B cell (primary cell): ENCODE data around the gene MED31. TPM values are rescaled to one million over a fixed set of nuclear protein-coding genes. Genes with fewer than 3 reads are reported as not detected.

Experiments used
- ATAC-seq: fragments of 200-7000 bp; cut with Tn5 transposase; one replicate; pipeline ENCODE4 v1.10.0; 2021; ENCODE audit warnings: low read depth, mild to moderate bottlenecking, moderate number of reproducible peaks, moderate library complexity
- CTCF ChIA-PET: fragments of 350-600 bp; sonication (Branson Sonifier 250); formaldehyde crosslinking; loops from one replicate; lab custom pipeline; 2021; ENCODE audit warnings: antibody characterized with exemption, inconsistent platforms; lab: Charles Lee
- POLR2A ChIA-PET: fragments of 350-600 bp; sonication (Branson Sonifier 250); formaldehyde crosslinking; loops from one replicate; lab custom pipeline; 2021; ENCODE audit warnings: antibody characterized with exemption; lab: Charles Lee
- DNase-seq: peaks from one replicate; pipeline ENCODE4 v3.0.0; 2013
- H2AFZ ChIP-seq: 2 replicates; pipeline ENCODE4 v1.6.1; 2012; ENCODE audit warnings: mild to moderate bottlenecking, low read depth, low read length; ENCODE audit not compliant: insufficient read depth, poor library complexity, severe bottlenecking
- H3K27ac ChIP-seq, 2 donors: 1 replicate in 1 of 2; 2 replicates in 1 of 2; pipeline ENCODE4 v1.5.1; 2012 to 2013; ENCODE audit warnings: low read length in 2 of 2, mild to moderate bottlenecking in 2 of 2, moderate library complexity in 1 of 2
- H3K27me3 ChIP-seq, 4 experiments: fragments of 200-600 bp in 1 of 4; sonication (generic) in 1 of 4; replicated peaks in 1 of 4; 1 replicate in 2 of 4; 2 replicates in 2 of 4; pipeline versions ENCODE4 v1.6.1 to v1.7.0; 2013 to 2016; ENCODE audit warnings: low read length in 3 of 4, mild to moderate bottlenecking in 2 of 4, mixed read lengths in 1 of 4, moderate library complexity in 1 of 4; ENCODE audit not compliant: insufficient read depth in 4 of 4, control insufficient read depth in 3 of 4; ENCODE audit errors: control extremely low read depth in 1 of 4
- H3K36me3 ChIP-seq, 2 experiments: replicated peaks in 1 of 2; 1 replicate in 1 of 2; 2 replicates in 1 of 2; pipeline versions ENCODE4 v1.6.1 to v1.7.1; 2013; ENCODE audit warnings: low read length in 1 of 2; ENCODE audit not compliant: insufficient read depth in 2 of 2, control insufficient read depth in 1 of 2; ENCODE audit errors: control extremely low read depth in 1 of 2, extremely low read depth in 1 of 2
- H3K4me1 ChIP-seq, 2 donors: fragments of 200-600 bp in 1 of 2; sonication (generic) in 1 of 2; 1 replicate in 1 of 2; 2 replicates in 1 of 2; pipeline versions ENCODE4 v1.5.1 to v1.6.1; 2013 to 2017; ENCODE audit warnings: low read length in 2 of 2; ENCODE audit not compliant: control insufficient read depth in 2 of 2, insufficient read depth in 2 of 2
- H3K4me2 ChIP-seq: replicated peaks from 2 replicates; pipeline ENCODE3; 2012; ENCODE audit warnings: mild to moderate bottlenecking, low read depth, low read length; ENCODE audit not compliant: poor library complexity, severe bottlenecking
- H3K4me3 ChIP-seq, 5 experiments: fragments of 200-600 bp in 1 of 5; sonication (generic) in 1 of 5; 1 replicate in 3 of 5; 2 replicates in 2 of 5; pipeline versions ENCODE4 v1.5.1 to v1.7.0; 2011 to 2016; ENCODE audit warnings: low read length in 4 of 5, mild to moderate bottlenecking in 4 of 5, low read depth in 2 of 5, control low read depth in 1 of 5, moderate library complexity in 1 of 5; ENCODE audit not compliant: insufficient read depth in 1 of 5; ENCODE audit errors: control extremely low read depth in 1 of 5, extremely low read depth in 1 of 5
- H3K79me2 ChIP-seq: fragments of 200-600 bp; sonication (generic); one replicate; pipeline ENCODE4 v1.6.0; 2016; ENCODE audit warnings: low read length; ENCODE audit not compliant: control insufficient read depth, insufficient read depth
- H3K9ac ChIP-seq: fragments of 200-600 bp; sonication (generic); 2 replicates; pipeline ENCODE4 v1.6.1; 2017; ENCODE audit warnings: mild to moderate bottlenecking, low read length, moderate library complexity
- H3K9me3 ChIP-seq, 3 donors: one replicate each; pipeline versions ENCODE4 v1.6.1 to v1.7.1; 2013; ENCODE audit warnings: low read length in 2 of 3; ENCODE audit not compliant: control insufficient read depth in 2 of 3, insufficient read depth in 1 of 3; ENCODE audit errors: control extremely low read depth in 1 of 3
- H4K20me1 ChIP-seq: 2 replicates; pipeline ENCODE4 v1.6.0; 2012; ENCODE audit warnings: mild to moderate bottlenecking, low read length; ENCODE audit not compliant: insufficient read depth, control insufficient read depth, poor library complexity, severe bottlenecking
- H3K27ac Mint-ChIP-seq: one replicate; pipeline ENCODE4 v1.8.0; 2021; ENCODE audit warnings: mixed read lengths
- H3K27me3 Mint-ChIP-seq: one replicate; pipeline ENCODE4 v1.8.0; 2021; ENCODE audit warnings: mixed read lengths
- H3K4me1 Mint-ChIP-seq: one replicate; pipeline ENCODE4 v1.8.0; 2021; ENCODE audit warnings: mixed read lengths
- H3K4me3 Mint-ChIP-seq: one replicate; pipeline ENCODE4 v1.8.0; 2021; ENCODE audit warnings: mixed read lengths
- H3K9me3 Mint-ChIP-seq: one replicate; pipeline ENCODE4 v1.8.0; 2022; ENCODE audit warnings: mixed read lengths; ENCODE audit not compliant: insufficient read depth
- EZH2 ChIP-seq: IDR thresholded peaks from 2 replicates; pipeline ENCODE4 v1.6.1; 2012; ENCODE audit warnings: borderline replicate concordance, low read depth, mild to moderate bottlenecking, moderate library complexity, low read length; ENCODE audit not compliant: insufficient read depth, poor library complexity, severe bottlenecking
- WGBS: methylation state at CpG from one replicate; pipeline ENCODE4 v1.1.5; 2013; ENCODE audit warnings: missing lambda C conversion rate; ENCODE audit not compliant: insufficient coverage; 5-methylcytosine and 5-hydroxymethylcytosine counted together
- intact Hi-C: fragments of 100-400 bp; cut with micrococcal nuclease; formaldehyde crosslinking; loops from one replicate; pipeline ENCODE4 v1.10.0; 2022
- polyA plus RNA-seq: library from polyadenylated mRNA; depleted of rRNA; stranded (reverse); fragments of >200 nt; gene quantifications from 2 replicates; pipeline ENCODE4 v1.2.3, GENCODE V29; 2012
- total RNA-seq, 2 donors: library from RNA; stranded (reverse); fragments of 120-200 nt in 1 of 2; gene quantifications; 1 replicate in 1 of 2; 2 replicates in 1 of 2; pipeline versions ENCODE4 v1.2.3 to v1.2.4, GENCODE V29; 2013 to 2022
- TF ChIP-seq, protein P1 (sequence below): fragments of 200-600 bp; IDR thresholded peaks from one replicate; pipeline ENCODE4 v1.8.0; 2022; ENCODE audit warnings: antibody characterized with exemption, mild to moderate bottlenecking

Gene MED31
- total and polyA plus RNA-seq, 2 donors (not counting 1 experiment from before 2014, with no cell fraction given) = 9.2 to 25.5 TPM

DNA sequence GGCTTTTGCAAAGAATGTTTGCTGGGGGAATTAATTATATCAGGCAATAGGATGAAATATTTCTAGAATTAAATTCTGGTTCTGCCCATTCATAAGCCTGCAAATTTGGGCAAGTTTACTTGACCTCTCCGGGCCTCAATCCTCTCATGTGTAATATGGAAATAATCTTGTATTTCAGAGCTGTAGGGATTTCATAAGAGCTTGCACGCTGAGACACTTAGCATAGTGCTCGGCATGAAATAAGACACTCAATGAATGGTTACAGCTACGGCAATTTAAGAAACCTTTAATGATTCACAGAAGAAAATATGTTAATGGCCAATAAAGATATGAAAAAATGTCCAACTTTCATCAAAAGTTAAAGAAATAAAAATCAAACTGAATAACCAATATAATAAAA, 54.5 kb downstream of the MED31 start:
- Histone ChIP-seq H3K9ac (no peak overlapping the region), H3K4me3 (no peak overlapping the region), H3K9me3 (no peaks in the 10 kb centered on the region), H3K36me3 (peaks cover 15 to 30% of the 10 kb centered on the region in 2 experiments), H2AFZ (no peak overlapping the region), H4K20me1 (no peaks in the 10 kb centered on the region), H3K4me1 (peaks cover 11 to 12% of the 10 kb centered on the region in 2 donors), H3K27me3 (no peaks in the 10 kb centered on the region), H3K79me2 (no peaks in the 10 kb centered on the region), H3K27ac (no peak overlapping the region), H3K4me2 (no peak overlapping the region)
- CTCF ChIA-PET = no interaction called here
- no CpG with 5 or more reads among the region's 4 CpGs for WGBS
- TF ChIP-seq, protein P1, sequence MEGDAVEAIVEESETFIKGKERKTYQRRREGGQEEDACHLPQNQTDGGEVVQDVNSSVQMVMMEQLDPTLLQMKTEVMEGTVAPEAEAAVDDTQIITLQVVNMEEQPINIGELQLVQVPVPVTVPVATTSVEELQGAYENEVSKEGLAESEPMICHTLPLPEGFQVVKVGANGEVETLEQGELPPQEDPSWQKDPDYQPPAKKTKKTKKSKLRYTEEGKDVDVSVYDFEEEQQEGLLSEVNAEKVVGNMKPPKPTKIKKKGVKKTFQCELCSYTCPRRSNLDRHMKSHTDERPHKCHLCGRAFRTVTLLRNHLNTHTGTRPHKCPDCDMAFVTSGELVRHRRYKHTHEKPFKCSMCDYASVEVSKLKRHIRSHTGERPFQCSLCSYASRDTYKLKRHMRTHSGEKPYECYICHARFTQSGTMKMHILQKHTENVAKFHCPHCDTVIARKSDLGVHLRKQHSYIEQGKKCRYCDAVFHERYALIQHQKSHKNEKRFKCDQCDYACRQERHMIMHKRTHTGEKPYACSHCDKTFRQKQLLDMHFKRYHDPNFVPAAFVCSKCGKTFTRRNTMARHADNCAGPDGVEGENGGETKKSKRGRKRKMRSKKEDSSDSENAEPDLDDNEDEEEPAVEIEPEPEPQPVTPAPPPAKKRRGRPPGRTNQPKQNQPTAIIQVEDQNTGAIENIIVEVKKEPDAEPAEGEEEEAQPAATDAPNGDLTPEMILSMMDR = no peak
- TF ChIP-seq EZH2 = no peak
- POLR2A ChIA-PET = no interaction called here
- peaks cover 14% of the 10 kb centered on the region for H3K4me1 Mint-ChIP-seq
- H3K27ac Mint-ChIP-seq = no peak overlapping the region
- H3K4me3 Mint-ChIP-seq = no peak overlapping the region
- intact Hi-C loops = loop anchor here (5.0 kb wide), 1 partner anchor 125 kb away; no protein-coding TSS in a partner anchor
- H3K27me3 Mint-ChIP-seq = no peaks in the 10 kb centered on the region
- no peak for ATAC-seq
- no peak for DNase-seq
- no peaks in the 10 kb centered on the region for H3K9me3 Mint-ChIP-seq

DNA sequence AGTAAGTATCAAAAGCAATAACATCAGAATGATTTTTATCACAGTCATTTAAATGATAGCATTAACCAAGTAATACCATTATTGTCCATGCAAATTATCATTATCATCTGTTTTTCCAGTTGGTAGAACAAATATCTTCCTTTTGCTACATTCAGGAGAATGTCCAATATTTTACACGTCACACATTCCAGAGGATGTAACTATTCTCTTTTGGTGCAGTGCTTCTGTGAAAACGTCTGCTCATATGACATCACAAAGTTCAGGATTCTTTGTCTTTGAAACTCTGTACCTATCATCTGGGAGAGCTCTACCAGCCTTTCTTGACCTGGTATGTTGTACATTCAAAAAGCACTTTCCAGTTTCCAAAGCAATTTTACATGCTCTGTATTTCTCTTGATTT, 54.9 kb downstream of the MED31 start:
- ChIA-PET POLR2A (no interaction called here), CTCF (no interaction called here)

More for the DNA sequence above, 54.9 kb downstream of the MED31 start:
- no peaks in the 10 kb centered on the region for H3K27me3 ChIP-seq
- H3K79me2 ChIP-seq = no peaks in the 10 kb centered on the region
- H3K4me3 ChIP-seq = no peak overlapping the region
- TF ChIP-seq, protein P1 = no peak
- TF ChIP-seq EZH2 = no peak
- intact Hi-C loops = loop anchor here (5.0 kb wide), 1 partner anchor 124 kb away; no protein-coding TSS in a partner anchor
- H3K4me2 ChIP-seq = no peak overlapping the region
- peaks cover 11 to 12% of the 10 kb centered on the region in 2 donors for H3K4me1 ChIP-seq
- ATAC-seq (no peak), DNase-seq (no peak)
- Mint-ChIP-seq H3K4me3 (no peak overlapping the region), H3K27me3 (no peaks in the 10 kb centered on the region), H3K9me3 (no peaks in the 10 kb centered on the region), H3K4me1 (peaks cover 14% of the 10 kb centered on the region), H3K27ac (no peak overlapping the region)
- no peaks in the 10 kb centered on the region for H4K20me1 ChIP-seq
- H3K9me3 ChIP-seq = no peaks in the 10 kb centered on the region
- H3K9ac ChIP-seq = no peak overlapping the region
- 100% methylated on average over 1 of the region's 2 CpGs for WGBS
- H2AFZ ChIP-seq = no peak overlapping the region
- peaks cover 15 to 27% of the 10 kb centered on the region in 2 experiments for H3K36me3 ChIP-seq
- H3K27ac ChIP-seq = no peak overlapping the region
